HG03097 (cell line): Measurements from ENCODE around the gene PHLPP1.

ENCODE experiments used
- ATAC-seq: cut with Tn5 transposase; IDR thresholded peaks from one replicate; pipeline ENCODE4 v1.9.1; 2021; ENCODE audit not compliant: unreplicated experiment, low FRiP score

Gene PHLPP1

DNA sequence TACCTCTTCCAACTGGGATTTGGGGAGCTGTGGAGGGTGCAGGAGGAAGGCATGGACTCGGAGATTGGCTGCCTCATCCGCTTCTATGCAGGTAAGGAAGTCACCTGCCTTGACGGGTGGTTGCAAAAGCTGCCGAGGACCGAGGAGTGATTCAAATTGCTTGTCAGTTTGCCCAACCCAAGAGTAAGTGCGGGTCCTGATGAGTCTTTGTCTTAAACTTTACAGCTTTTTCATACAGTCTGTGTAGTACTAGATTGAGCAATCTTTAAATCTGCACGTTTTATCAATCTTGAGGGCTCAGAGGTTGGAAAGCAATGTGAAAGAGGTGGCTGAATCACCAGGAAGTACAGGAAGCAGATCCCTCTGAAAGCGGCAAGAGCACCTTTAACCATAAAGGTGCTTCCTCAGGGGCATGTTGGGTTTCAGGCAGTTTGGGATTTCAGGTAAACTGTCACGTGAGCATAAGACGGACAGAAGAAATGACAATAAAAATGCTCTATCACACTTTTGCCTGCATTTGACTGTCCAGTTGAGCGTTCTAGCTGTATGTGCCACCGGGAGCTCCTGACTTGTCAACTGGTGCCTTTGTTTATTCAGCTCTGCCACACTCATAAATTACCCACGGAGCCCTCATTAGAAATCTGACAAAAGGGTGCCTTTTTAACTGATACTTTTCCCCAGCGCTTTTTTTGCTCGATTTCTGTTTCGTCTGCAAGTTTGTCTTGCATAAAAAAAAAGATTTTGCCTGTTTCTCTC lies 2.0 kb downstream of the PHLPP1 start:
- ATAC-seq, result no peak

DNA sequence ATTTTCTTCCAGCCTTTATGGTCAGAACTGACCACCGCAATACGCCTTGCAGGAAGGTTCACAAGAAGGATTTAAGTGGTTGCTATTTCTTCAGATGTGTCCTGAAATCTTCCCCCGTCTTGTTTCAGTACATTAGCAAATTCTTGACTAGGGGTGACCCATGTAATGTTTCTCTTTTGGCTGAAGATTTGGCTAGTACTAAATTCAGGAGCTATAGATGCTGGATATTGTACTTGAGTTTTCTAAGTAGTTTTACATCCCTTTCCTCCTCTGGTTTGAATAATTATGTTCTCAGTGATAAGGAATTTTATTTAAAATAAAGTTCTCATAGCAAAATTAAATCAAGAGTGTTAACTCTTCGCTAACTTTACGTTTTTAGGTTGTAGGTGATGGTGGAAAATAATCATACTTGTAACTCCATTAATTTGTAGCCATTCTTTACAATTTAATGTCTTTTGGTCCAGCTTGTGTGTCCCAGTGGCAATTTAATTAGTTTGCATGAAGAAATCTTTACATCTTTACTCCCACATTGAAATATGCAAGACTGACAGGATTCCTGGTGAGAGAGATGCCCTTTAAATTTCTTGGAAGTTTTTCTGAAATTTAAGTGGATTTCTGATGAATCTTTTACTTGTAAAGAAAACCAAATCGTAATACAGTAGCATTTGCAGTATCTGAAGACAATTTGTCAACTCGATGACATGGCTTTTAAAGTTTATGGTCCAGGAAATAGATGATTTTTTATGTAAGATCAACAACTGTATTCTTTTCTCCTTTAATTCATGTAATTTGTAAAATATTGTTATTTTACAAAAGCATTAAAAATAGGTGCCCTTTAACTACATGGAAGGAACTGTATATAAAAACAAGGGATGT lies 2.8 kb downstream of the PHLPP1 start:
- ATAC-seq, result no peak

DNA sequence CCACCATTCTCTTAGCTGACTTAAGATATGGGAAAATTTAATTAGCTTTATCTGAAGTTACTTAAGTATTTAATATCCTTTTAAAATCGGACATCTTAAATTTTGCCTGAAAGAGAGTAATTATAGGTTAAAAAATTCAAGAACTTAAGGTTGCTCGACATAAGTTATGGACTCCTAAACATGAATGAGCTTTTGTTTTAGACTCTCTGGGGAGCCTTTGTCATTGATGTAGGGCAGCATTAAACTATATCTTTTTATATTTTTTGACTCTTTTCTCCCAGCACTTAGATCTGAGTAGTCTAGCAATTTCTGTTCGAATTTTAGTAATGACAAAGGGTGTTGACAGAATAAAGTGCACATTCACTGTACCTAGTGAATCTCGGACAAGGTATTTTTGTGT lies 4.7 kb downstream of the PHLPP1 start:
- no peak for ATAC-seq

DNA sequence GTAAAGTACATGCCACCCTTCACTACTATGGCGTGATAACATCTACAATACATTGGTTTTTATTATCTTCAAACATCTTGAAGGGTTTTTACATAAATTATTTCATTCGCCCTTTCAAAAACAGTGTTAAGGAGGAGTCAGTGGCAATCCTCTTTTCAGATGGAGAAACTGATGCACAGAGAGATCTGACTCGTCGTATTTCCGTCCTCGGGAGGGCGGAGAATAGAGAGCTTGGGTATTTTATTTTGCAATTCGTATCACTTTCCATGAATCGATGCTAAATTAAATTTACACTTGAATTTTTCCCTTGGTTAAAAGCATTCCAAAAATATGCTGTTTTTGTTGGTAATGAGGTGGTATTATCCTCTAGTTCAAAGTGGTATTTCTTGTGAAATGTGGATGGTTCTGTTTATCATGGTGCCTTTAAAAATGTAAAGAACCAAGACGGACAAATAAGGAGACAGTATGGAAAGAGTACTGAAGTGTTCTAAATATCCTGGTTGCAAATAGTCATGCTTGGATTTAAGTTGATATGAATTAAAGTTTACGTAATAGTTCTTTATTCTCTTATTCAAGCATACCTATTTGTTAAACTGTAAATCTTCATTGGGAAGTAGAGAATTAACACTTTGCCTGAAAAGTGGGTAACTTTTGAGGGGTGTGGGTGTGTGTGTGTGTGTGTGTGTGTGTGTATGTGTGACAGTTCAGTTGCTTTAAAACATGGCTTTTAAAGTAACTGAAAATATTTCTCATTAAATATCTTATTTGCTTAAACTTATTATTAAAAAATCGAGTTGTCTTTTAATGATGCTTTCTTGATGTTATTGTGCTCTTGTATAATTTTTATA lies 5.6 kb downstream of the PHLPP1 start:
- ATAC-seq, result no peak

DNA sequence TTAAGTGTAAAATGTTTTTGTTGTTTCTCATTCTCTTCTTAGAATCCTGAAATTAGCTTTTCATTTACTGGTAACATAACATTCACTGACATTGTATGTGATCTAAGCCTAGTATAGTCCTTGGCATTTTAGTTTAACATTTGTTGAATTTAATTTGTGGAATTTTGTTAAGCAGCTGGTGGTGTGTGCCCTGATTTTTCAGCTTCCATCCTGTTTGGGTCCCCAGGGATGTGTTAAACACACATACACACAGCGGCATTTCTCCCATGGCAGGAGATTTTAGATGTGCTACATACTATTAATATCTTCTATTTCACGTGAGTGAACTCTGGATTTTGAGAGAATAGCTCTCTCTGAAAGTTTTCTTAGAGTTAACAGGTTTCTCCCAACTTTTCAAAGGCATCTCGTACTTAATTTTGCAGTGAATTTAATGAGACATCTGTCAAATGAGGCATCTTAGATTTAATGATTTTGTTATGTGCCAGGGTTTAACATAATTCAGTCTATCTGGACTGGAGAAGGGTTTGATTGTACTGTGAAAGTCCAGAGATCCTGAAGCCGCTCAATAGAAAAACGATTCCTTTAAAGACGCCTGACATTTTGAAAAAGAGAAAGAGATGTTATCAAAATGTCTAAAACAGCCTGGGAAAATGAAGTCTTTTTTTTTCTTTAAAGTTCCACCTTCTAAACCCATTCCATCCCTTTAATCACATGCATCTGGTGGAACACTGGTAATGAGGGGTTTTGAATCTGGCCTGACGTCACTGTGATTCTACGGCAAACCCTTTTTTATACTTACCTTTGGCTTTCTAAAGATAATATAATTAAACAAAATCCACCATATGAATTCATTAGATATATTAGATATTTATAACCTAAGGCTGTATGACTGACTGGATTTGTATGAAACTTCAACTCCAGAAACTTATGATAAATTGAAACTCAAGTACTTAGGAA lies 6.8 kb downstream of the PHLPP1 start:
- no peak for ATAC-seq

DNA sequence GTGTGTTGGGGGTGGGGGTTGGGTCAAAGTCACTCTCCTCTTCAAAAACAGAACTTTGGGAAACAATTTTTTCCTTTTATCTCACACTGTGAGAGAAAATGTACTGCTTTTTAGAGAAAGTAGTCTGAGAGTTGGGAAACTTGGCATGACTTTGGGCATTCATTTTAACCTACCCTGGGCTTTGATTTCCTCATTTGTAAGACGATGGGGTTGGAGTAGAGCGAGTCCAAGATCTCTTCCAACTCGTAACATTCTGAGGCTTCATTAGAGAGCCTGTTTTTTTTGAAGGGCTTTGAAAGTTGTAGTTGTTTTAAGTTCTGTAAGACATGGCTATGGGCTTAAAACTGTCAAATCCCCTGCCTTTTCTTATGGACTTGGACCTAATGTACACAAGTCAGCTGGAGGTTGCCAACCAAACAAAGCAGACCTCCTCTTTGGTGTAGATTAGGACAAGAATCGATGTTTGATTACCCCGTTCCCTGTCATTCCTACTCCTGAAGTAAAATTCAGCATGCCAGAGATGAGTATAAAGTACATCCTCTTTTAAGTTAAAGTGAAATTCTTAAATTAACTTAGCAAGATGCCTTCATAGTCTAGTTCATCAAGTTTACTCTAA lies 8.4 kb downstream of the PHLPP1 start:
- ATAC-seq, result no peak

DNA sequence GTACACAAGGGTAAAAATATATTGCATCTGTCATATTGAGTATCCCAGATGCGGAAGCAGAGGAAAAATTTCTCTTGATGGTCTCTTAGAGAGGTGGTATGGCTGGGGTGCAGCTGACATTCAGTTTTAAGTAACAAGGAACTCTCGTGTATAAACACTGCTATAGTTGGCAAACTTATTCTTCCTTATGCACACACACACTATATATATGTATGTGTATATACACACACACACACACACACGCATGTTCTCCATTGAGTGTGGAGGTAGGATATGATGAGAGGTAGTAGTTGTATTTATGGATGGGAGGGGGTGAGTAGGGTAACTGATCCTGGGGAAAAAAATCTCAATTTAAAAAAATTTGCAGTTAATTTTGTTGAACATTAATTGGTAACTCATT lies 10.6 kb downstream of the PHLPP1 start:
- ATAC-seq, result no peak

DNA sequence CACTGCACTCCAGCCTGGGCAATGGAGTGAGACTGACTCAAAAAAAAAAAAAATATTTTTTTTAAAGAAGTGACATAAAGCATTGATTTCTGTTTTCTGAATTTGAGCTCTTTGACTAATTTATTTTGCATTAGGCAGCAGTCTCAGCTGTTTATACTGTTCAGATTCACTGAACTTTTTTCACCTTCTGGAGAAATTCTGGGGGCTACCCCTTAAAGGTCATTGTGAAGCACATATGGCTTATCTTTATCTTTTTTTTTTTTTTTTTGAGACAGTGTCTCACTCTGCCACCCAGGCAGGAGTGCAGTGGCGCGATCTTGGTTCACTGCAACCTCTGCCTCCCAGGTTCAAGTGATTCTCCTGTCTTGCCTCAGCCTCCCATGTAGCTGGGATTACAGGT lies 12.9 kb downstream of the PHLPP1 start:
- ATAC-seq, result no peak

DNA sequence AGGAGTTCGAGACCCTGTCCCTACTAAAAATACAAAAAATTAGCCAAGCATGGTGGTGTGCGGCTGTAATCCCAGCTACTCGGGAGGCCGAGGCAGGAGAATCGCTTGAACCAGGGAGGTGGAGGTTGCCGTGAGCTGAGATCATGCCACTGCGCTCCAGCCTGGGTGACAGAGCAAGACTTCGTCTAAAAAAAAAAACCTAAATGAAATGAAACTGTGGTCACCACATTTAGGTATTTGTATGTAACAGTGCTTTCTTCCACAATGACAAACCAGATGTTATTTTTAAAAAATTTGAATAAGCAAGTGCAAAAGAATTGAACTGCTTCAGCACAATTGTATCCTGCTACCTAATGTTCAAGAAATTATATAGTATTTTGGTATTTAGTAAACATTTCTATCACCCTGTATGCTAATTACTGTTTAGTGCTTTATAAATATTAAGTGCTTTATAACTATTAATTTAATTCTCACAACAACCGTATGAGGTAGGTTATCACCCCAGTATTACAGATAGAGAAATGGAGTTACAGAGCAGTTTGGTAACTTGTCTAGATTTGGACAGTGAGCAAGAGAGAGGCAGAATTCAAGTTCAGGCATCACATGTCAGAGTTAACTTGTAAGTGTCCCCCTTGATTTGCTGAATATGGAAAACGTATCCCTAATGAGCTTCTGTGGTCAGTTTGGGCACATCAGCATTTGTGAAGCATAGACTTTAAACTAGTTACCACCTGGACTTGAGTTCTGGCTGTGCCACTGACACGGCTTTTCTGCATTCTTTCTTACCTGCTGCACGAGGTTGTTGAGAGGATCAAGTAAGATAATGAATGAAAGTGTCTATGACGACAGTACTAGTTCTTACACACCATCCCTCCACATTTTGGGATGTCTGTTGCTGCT lies 14.4 kb downstream of the PHLPP1 start:
- ATAC-seq, result no peak

DNA sequence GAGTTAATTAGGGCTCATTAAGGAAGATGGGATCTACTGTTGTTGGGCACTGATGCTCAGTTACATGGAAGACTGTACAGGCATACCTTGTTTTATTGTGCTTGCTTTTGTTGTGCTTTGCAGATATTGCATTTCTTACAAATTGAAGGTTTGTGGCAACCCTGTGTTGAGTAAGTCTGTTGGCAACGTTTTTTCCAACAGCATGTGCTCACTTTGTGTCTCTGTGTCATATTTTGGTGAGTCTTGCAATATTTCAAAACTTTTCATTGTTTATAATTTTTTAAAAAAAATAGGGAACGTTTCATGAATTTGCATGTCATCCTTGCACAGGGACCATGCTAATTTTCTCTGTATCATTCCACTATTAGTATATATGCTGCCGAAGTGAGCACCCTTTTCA lies 15.6 kb downstream of the PHLPP1 start:
- ATAC-seq, result no peak

DNA sequence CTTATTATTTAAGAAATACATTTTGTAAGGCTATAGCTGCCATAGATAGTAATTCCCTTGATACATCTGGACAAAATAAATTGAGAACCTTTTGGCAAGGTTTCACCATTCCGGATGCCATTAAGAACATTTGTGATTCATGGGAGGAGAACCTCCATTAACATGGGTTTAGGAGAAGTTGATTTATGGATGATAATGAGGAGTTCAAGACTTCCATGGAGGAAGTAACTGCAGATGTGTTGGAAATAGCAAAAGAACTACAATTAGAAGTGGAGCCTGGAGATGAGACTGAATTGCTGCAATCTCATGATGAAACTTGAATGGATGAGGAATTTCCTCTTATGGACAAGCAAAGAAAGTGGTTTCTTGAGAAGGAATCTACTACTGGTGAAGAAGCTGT lies 17.3 kb downstream of the PHLPP1 start:
- no peak for ATAC-seq

DNA sequence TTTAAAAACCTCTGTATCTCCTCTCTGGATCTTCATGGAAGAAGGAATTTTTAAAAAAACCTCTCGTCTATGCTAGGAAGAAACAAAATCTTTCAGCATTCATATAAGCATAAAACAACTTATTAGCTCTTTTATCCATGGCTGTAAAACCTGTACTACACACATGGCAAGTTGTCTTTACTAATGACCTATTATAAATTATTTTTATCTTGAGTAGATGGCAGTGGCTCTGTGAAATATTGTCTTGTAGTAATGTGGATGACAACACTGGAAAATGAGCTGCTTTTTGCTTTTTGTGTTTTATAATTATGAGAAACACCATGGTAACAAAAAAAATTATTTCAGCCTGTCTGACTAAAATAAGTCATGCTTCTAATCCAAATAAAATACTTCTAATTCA lies 18.9 kb downstream of the PHLPP1 start:
- no peak for ATAC-seq

DNA sequence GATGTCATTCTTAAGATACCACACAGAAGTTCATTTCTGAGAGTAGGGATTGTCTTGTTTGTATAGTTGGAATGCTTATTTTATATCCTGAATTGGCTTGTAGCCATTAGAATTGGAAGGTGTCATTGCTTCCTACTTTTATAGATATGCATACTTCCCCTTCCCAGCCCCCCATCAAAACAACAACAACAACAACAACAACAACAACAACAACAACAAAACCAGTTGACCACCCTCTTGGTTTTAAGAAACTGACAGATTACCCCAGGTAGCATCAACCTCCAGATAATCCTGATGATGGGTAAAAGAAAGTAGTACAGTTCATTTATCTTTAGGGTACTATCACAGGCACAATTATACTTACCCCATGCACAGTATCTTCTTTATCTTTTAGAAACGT lies 20.0 kb downstream of the PHLPP1 start:
- no peak for ATAC-seq

DNA sequence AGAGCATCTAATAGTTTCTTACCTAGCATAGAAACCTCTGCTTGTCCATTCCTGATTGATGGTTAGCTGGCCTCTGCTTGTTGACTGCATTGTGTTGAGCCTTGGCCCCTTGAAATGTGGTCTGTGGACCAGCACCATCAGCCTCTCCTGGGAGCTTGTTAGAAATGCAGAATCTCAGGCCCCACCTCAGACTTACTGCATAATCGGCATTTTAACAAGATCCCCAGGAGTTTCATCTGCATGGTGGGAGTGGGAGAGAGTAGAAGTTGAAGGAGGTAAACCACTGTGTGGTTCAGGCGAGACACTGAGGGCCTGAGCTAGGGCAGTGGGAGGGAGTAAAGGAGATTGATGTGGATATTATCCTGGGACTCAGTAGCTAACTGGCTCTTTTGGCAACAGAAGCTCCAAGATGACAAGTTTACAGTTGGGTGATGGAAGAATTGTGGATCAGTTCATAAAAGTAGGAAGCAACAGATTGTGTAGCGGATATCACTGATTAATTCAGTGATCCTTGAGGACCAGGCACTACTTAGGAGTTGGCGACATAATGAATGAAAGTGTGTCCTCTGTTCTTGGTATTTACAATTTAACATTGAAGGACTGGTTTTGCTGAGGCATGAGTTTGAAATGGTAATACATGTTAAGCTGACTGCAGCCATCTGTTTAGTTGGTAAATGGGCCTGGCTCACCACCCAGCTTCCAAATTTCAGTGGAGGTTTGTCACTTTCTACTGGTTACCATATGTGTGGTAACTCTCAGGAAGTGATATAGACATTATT lies 20.9 kb downstream of the PHLPP1 start:
- ATAC-seq, result no peak

DNA sequence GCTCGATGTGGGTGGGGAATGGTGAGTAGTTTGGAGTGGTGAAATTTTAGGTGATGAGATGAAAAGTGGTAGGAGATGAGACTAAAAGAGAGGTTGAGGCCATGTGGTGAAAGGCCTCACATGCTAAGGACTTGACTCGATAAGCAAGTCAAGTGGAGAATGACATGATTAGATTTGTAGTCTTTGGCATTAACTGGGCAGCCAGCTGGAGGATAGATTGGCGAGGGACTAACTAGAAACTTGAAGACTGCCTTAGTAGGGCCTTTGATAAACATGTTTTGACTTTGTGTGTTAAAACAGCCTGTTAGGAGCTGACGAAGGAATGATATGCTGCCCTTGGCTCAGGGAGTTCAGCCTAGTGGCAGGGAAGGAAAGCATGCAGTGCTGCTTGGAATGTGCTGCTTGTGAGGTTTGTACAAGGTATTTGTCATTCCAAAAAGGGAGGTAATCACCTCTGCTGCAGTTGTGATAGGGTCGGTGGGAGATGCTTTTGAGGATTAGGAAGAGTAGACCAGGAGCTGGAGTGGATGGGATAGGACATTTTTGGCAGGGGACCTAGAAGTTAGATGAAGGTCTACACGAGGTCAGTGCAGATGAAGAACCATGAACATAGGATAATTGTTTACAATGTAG lies 22.0 kb downstream of the PHLPP1 start:
- ATAC-seq, result no peak

DNA sequence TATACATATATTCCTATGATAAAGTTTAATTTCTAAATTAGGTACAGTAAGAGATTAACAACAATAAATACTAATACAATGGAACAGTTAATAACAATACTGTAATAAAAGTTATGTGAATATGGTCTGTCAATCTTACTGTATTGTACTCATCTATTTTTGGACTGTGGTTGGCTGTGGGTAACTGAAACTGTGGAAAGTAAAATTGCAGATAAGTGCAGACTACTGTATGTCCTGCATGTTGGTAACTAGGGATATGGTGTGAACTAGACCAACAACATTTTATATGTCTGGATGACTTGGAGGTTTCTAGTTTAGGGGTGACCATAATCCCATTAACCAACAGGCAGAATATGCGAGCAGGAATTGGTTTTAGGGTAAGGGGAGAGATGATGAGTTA lies 23.3 kb downstream of the PHLPP1 start:
- ATAC-seq, result no peak

DNA sequence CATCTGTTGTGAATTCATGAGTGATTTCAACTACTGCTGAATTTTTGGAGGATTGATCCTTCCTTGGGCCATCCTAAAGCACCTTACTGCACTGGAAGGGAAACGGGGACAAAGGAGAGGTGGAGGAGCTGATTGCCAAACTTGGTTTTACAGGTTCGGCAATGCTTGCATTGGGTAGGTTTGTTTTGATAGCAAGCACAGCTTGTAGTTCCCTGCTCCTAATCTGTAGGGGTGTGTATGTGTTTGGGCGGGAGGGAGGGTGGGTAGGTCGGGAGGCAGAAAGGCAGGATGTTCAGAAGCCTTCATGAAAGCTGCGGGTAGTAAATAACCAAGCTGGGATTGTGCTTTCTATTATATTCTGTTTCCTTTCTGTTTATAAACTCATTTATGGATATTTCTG lies 24.6 kb downstream of the PHLPP1 start:
- no peak for ATAC-seq
